SK-N-SH treated with all-trans-retinoic acid at 6 μM for 48 hours (cell line): ENCODE results near the gene ZSWIM9.

Source experiments
- CSDC2 ChIP-seq: fragments of 250-450 bp; sonication (Bioruptor Pico); IDR thresholded peaks from 2 replicates; pipeline ENCODE4 v1.5.0; 2020; ENCODE audit warnings: mild to moderate bottlenecking, moderate library complexity
- SNAI2 ChIP-seq: fragments of 250-450 bp; sonication (Bioruptor Pico); IDR thresholded peaks from 2 replicates; pipeline ENCODE4 v1.5.0; 2020; ENCODE audit warnings: mild to moderate bottlenecking, moderate library complexity
- TF ChIP-seq, protein P1 (sequence below): fragments of 250-450 bp; sonication (Bioruptor Pico); IDR thresholded peaks from 2 replicates; pipeline ENCODE4 v1.5.1; 2021; ENCODE audit warnings: mild to moderate bottlenecking, moderate library complexity

DNA sequence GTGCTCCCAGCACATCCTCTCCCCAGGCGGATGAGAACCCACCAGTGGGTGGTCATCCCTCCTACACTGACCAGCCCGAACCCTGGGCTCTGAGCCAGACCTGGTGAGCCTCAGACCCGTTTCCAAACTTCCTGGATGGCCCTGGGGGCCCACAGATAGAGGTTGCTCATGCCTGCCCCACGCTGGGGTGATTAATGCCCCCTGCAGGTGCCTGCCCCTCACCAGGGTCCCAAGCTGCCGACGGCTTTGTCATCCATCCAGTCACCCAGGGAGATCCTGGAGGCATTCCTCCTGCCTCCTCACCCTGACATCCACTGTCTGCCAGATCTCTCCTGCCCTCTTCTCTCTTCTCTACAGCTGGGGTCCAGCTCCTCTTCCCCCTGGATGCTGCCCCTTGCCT lies 31.4 kb upstream of the ZSWIM9 start:
- no peak for TF ChIP-seq CSDC2 (CRISPR knock-in tag)
- no peak for TF ChIP-seq SNAI2
- TF ChIP-seq, protein P1, sequence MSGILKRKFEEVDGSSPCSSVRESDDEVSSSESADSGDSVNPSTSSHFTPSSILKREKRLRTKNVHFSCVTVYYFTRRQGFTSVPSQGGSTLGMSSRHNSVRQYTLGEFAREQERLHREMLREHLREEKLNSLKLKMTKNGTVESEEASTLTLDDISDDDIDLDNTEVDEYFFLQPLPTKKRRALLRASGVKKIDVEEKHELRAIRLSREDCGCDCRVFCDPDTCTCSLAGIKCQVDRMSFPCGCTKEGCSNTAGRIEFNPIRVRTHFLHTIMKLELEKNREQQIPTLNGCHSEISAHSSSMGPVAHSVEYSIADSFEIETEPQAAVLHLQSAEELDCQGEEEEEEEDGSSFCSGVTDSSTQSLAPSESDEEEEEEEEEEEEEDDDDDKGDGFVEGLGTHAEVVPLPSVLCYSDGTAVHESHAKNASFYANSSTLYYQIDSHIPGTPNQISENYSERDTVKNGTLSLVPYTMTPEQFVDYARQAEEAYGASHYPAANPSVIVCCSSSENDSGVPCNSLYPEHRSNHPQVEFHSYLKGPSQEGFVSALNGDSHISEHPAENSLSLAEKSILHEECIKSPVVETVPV (CRISPR knock-in tag): no peak
